ENCODE data around the gene CDKL2.
"Not testable (repeated sequence)": the region's sequence is repeated elsewhere in the genome, so short reads cannot be mapped to it uniquely, and the experiment has no call there.

Gene CDKL2

DNA sequence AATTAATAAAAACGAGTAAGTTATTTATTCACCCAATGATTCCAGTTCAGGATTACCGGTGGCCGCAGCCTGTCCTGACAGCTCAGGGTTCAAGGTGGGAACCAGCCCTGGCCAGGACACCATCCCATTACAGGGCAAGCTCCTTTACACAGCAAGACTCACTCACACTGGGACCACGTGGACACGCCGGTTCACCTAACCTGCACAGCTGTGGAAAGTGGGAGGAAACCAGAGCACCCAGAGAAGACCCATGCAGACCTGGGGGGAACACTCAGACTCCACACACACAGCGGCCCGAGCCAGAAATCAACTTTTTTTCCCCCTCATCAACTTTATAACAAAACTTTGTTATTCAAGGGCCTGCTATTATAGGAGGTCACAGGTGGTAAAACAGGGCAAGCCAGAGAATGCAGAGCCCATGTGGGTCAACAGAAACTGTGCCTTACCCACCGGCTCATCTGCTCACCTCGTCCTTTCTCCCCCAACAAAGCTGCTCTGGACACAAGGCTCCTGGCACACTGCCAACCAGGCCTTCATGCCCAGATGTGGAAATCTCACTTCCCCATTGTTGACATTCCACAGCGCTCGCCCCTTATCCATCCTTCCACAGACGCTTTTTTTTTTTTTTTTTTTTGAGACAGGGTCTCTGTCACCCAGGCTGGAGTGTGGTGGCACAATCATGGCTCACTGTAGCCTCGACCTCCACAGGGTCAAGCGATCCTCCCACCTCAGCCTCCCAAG lies 82.5 kb downstream of the CDKL2 start:
- DNase-seq = no peak

DNA sequence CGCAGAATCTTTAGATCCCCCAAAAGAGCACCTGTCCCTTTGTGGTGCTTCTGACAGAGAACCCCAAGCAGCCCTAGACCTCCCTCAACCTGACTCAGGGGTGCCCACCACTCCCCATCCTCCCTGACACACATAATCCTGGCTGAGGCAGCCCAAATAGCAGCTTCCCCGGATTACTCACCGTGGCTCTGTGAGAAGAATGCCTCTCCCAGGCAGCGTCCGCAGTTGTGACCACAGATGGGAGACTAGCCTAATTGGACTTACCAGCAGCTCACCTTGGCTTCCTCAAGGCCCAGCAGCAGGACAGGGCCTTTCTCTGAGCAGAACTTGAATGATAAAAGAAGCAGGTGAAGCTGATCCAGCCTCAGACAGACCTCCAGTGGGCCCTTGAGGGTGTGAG lies 84.8 kb downstream of the CDKL2 start:
- DNase-seq = no peak

DNA sequence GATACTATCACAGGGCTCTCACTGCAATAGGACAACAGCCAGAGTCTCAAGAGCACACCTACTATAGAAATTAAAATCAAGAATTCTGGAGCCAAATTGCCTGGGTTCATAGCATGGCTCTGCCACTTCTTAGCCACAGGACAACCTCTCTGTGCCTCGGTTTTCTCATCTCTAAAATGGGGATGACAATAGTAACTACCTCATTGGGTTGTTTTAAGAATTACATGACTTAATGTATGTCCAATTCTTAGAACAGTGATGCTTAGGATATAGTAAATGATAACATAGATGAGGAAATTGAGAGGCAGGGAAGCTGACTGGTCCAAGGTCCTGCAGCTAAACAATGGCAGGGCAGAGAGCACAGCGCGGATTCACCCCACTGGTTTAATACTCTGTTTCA lies 85.5 kb downstream of the CDKL2 start:
- no peak for DNase-seq

DNA sequence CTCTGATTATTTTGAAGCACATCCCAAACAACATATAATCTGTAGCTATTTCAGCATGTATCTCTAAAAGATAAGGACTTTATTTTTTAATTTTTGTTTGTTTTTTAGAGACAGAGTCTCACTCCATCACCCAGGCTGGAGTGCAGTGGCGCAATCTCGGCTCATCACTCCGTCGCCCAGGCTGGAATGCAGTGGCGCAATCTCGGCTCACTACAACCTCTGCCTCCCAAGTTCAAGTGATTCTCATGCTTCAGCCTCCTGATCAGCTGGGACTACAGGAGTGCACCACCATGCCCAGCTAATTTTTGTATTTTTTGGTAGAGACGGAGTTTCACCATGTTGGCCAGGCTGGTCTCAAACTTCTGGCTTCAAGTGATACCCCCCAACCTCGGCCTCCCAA lies 86.1 kb downstream of the CDKL2 start:
- not testable (repeated sequence) for DNase-seq

DNA sequence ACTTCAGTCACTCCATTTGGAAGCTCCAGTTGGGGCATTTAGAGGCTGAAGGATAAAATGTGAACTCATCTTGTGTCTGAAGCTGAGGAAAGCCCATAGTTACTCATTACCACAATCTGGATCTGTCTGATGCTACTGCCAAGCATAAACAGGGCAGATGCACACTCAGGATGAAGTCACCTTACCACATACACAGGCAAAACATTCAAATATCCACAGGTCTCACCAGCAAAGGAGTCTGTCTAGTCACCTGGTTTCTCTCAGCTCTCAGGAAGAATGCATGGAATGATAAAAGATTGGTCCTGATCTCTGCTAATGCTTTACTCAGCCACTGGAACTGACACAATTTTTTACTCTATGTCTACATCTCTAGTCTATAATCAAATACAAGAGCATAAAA lies 87.5 kb downstream of the CDKL2 start:
- DNase-seq = peak; percentile 13

DNA sequence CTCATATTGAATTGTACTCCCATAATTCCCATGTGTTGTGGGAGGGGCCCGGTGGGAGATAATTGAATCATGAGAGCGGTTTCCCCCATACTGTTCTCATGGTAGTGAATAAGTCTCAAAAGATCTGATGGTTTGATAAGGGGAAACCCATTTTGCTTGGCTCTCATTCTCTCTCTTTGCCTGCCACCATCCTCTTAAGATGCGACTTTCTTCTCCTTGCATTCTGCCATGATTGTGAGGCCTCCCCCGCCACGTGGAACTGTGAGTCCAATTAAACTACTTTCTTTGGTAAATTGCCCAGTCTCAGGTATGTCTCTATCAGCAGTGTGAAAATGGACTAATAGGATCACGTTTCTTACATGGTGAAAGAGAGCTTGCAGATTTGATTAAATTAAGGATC lies 93.0 kb downstream of the CDKL2 start:
- DNase-seq = not testable (repeated sequence)

DNA sequence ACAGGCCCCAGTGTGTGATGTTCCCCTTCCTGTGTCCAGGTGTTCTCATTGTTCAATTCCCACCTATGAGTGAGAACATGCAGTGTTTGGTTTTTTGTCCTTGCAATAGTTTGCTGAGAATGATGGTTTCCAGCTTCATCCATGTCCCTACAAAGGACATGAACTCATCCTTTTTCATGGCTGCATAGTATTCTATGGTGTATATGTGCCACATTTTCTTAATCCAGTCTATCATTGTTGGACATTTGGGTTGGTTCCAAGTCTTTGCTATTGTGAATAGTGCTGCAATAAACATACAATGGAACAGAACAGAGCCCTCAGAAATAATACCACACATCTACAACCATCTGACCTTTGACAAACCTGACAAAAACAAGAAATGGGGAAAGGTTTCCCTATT lies 96.4 kb downstream of the CDKL2 start:
- not testable (repeated sequence) for DNase-seq

DNA sequence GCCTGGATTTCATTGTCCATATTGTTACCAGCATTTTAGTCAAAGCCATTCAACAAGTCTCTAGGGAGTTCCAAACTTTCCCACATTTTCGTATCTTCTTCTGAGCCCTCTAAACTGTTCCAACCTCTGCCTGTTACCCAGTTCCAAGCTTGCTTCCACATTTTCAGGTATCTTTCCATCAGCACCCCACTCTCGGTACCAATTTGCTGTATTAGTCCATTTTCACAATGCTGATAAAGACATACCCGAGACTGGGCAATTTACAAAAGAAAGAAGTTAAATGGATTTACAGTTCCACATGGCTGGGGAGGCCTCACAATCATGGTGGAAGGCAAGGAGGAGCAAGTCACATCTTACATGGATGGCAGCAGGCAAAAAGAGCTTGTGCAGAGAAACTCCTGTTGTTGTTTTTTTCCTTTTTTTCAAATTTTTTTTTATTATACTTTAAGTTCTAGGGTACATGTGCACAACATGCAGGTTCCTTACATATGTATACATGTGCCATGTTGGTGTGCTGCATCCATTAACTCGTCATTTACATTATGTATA lies 96.9 kb downstream of the CDKL2 start:
- not testable (repeated sequence) for DNase-seq

DNA sequence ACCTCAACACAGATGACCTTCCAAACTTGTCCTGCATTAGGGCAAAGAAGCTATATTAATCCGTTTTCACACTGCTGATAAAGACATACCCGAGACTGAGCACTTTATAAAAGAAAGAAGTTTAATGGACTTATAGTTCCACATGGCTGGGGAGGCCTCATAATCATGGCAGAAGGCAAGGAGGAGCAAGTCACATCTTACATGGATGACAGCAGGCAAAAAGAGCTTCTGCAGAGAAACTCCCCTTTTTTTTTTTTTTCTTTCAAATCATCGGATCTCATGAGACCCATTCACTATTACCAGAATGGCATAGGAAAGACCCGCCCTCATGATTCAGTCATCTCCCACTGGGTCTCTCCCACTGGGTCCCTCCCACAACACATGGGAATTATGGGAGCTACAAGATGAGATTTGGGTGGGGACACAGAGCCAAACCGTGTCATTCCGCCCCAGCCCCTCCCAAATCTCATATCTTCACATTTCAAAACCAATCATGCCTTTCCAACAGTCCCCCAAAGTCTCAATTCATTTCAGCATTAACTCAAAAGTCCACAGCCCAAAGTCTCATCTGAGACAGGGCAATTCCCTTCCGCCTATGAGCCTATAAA lies 98.7 kb downstream of the CDKL2 start:
- DNase-seq = not testable (repeated sequence)

DNA sequence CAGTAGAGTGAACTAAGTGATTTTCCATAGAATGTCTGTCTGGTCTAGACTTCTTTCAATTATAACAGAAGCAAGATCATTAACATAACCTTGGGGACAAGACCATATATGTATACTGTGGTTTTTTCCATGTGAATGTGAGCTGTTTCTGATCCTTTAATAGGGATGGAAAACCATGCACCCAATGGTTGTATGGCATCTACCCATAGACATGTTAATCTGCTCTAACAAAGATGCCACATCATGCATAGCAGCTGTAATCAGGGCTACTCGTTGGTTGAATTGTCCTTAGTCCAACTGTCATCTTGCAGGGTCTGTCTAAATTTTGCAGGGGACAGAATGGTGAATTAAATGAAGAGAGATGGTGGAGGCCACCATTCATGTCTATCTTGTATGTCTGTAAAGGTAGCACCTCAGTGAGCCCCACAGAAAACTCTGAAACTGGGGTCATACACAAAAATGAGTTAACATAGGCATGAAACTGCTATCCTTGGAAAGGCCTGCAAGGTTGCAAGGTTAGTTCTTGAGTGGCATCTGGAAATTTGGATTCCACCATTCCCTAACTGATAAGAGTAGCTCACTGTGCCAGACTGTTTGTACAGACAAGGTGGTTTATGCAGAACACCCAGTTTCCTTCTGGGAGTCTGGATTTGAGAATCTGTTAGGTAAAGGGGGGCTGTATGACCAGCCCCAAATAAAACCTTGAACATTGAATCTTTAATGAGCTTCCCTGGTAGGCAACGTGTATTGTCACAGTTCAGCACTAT lies 99.6 kb downstream of the CDKL2 start:
- DNase-seq = no peak

Data from activated CD4-positive, alpha-beta T cell treated with anti-CD3 and anti-CD28 coated beads, Interleukin-10, Interleukin-2, amounts not matched to agents 100 ng/mL and 50 ng/mL, durations not matched to agents 16 hours and 8 hours (primary cell).